IMR-90 (cell line): ENCODE measurements around the gene PJA2. TPM values are rescaled to one million over a fixed set of nuclear protein-coding genes. Genes with fewer than 3 reads are reported as not detected.

Source experiments
- ATAC-seq: fragments of 200-7000 bp; cut with Tn5 transposase; 2 replicates; pipeline ENCODE4 v1.9.1; 2020; ENCODE audit warnings: low read depth, mild to moderate bottlenecking, moderate library complexity
- BruUV-seq: library from RNA; stranded (reverse); fragments of 400-500 nt; replicated peaks from 2 replicates; lab custom pipeline; 2021; lab: Mats Ljungman, UMichigan
- CTCF ChIA-PET: fragments of 300-600 bp; formaldehyde crosslinking; extraction: SDS; loops from one replicate; lab custom pipeline; 2021; ENCODE audit warnings: antibody characterized with exemption; lab: Yijun Ruan, JAX
- POLR2A ChIA-PET: fragments of 300-600 bp; sonication (Branson Sonifier 250); formaldehyde crosslinking; loops from one replicate; lab custom pipeline; 2022; ENCODE audit warnings: antibody characterized with exemption; ENCODE audit not compliant: unreplicated experiment; lab: Charles Lee
- DNase-seq: peaks from one replicate; pipeline ENCODE4 v3.0.0; 2013
- H2AFZ ChIP-seq: replicated peaks from 2 replicates; pipeline ENCODE3; 2013; ENCODE audit warnings: low read length, mild to moderate bottlenecking; ENCODE audit not compliant: poor library complexity
- H2AK5ac ChIP-seq: 2 replicates; pipeline ENCODE4 v1.6.1; 2013; ENCODE audit warnings: low read depth, low read length, inconsistent platforms
- H2AK9ac ChIP-seq: replicated peaks from 2 replicates; pipeline ENCODE3; 2013; ENCODE audit warnings: mild to moderate bottlenecking, low read depth, low read length, moderate library complexity; ENCODE audit not compliant: poor library complexity
- H2BK120ac ChIP-seq: 2 replicates; pipeline ENCODE4 v1.6.1; 2013; ENCODE audit warnings: low read depth, low read length, inconsistent platforms
- H2BK15ac ChIP-seq: 3 replicates; pipeline ENCODE4 v1.6.1; 2013; ENCODE audit warnings: low read depth, low read length, inconsistent platforms
- H2BK20ac ChIP-seq: 2 replicates; pipeline ENCODE4 v1.6.1; 2013; ENCODE audit warnings: low read depth, mild to moderate bottlenecking, inconsistent platforms, low read length, moderate library complexity
- H2BK5ac ChIP-seq: 2 replicates; pipeline ENCODE4 v1.6.1; 2013; ENCODE audit warnings: mild to moderate bottlenecking, low read depth, low read length, inconsistent platforms; ENCODE audit not compliant: poor library complexity, severe bottlenecking
- H3K14ac ChIP-seq: replicated peaks from 2 replicates; pipeline ENCODE4 v1.6.1; 2013; ENCODE audit warnings: low read depth, low read length, inconsistent platforms
- H3K18ac ChIP-seq: 2 replicates; pipeline ENCODE4 v1.6.1; 2013; ENCODE audit warnings: low read depth, low read length, control low read depth
- H3K23ac ChIP-seq: 2 replicates; pipeline ENCODE4 v1.6.1; 2013; ENCODE audit warnings: low read depth, low read length, inconsistent platforms
- H3K27ac ChIP-seq: 2 replicates; pipeline ENCODE4 v1.5.1; 2013; ENCODE audit warnings: mild to moderate bottlenecking, control low read depth, low read length; ENCODE audit not compliant: insufficient read depth
- H3K27me3 ChIP-seq: 2 replicates; pipeline ENCODE4 v1.6.1; 2013; ENCODE audit warnings: low read length; ENCODE audit not compliant: control insufficient read depth, insufficient read depth
- H3K36me3 ChIP-seq: 2 replicates; pipeline ENCODE4 v1.6.1; 2013; ENCODE audit warnings: low read length, mixed read lengths; ENCODE audit not compliant: control insufficient read depth, insufficient read depth
- H3K4ac ChIP-seq: 2 replicates; pipeline ENCODE4 v1.6.1; 2013; ENCODE audit warnings: low read depth, low read length, inconsistent platforms
- H3K4me1 ChIP-seq: 2 replicates; pipeline ENCODE4 v1.6.1; 2013; ENCODE audit warnings: low read length, mixed read lengths; ENCODE audit not compliant: control insufficient read depth, insufficient read depth
- H3K4me2 ChIP-seq: 2 replicates; pipeline ENCODE4 v1.6.1; 2013; ENCODE audit warnings: low read depth, mild to moderate bottlenecking, control low read depth, low read length, moderate library complexity
- H3K4me3 ChIP-seq: 2 replicates; pipeline ENCODE4 v1.5.1; 2013; ENCODE audit warnings: low read depth, mild to moderate bottlenecking, control low read depth, low read length, moderate library complexity; ENCODE audit not compliant: insufficient read depth
- H3K56ac ChIP-seq: 2 replicates; pipeline ENCODE4 v1.6.1; 2013; ENCODE audit warnings: low read length, inconsistent platforms; ENCODE audit not compliant: insufficient read depth; ENCODE audit errors: extremely low read depth
- H3K79me1 ChIP-seq, 2 experiments: 2 replicates each; pipeline ENCODE4 v1.6.1; 2013; ENCODE audit warnings: low read length in 2 of 2, inconsistent platforms in 1 of 2, low read depth in 1 of 2
- H3K9ac ChIP-seq: 2 replicates; pipeline ENCODE4 v1.6.1; 2013; ENCODE audit warnings: low read depth, low read length, control low read depth
- H3K9me1 ChIP-seq: 2 replicates; pipeline ENCODE4 v1.6.1; 2013; ENCODE audit warnings: low read length, inconsistent platforms; ENCODE audit not compliant: insufficient read depth
- H3K9me3 ChIP-seq: 2 replicates; pipeline ENCODE4 v1.6.1; 2013; ENCODE audit warnings: low read length; ENCODE audit not compliant: control insufficient read depth, insufficient read depth
- H4K20me1 ChIP-seq: 2 replicates; pipeline ENCODE4 v1.6.1; 2013; ENCODE audit warnings: low read length, inconsistent platforms; ENCODE audit not compliant: insufficient read depth
- H4K5ac ChIP-seq: 2 replicates; pipeline ENCODE4 v1.6.1; 2013; ENCODE audit warnings: mild to moderate bottlenecking, low read depth, low read length, control low read depth
- H4K8ac ChIP-seq, 2 experiments: 2 replicates each; pipeline ENCODE4 v1.6.1; 2013; ENCODE audit warnings: low read depth in 2 of 2, low read length in 2 of 2, control low read depth in 1 of 2, inconsistent platforms in 1 of 2
- H4K91ac ChIP-seq: 2 replicates; pipeline ENCODE4 v1.6.1; 2013; ENCODE audit warnings: low read depth, low read length, inconsistent platforms; ENCODE audit not compliant: insufficient read depth
- BHLHE40 ChIP-seq: fragments of 150-350 bp; IDR thresholded peaks from 2 replicates; pipeline ENCODE4 v1.6.1; 2016; ENCODE audit warnings: mild to moderate bottlenecking, low read depth, low read length
- CEBPB ChIP-seq: IDR thresholded peaks from 2 replicates; pipeline ENCODE4 v1.6.1; 2012; ENCODE audit warnings: low read depth, low read length, improper control_type of control experiment
- CHD1 ChIP-seq: IDR thresholded peaks from 2 replicates; pipeline ENCODE4 v1.6.1; 2012; ENCODE audit warnings: low read depth, low read length, improper control_type of control experiment
- FOS ChIP-seq: fragments of 150-350 bp; IDR thresholded peaks from 2 replicates; pipeline ENCODE4 v1.6.1; 2016; ENCODE audit warnings: low read depth, low read length
- MAFK ChIP-seq: IDR thresholded peaks from 2 replicates; pipeline ENCODE4 v1.6.1; 2012; ENCODE audit warnings: low read depth, low read length, improper control_type of control experiment
- MAZ ChIP-seq: IDR thresholded peaks from 2 replicates; pipeline ENCODE4 v1.6.1; 2012; ENCODE audit warnings: low read depth, mild to moderate bottlenecking, low read length, improper control_type of control experiment, moderate library complexity, borderline replicate concordance
- MXI1 ChIP-seq: IDR thresholded peaks from 2 replicates; pipeline ENCODE4 v1.6.1; 2012; ENCODE audit warnings: low read depth, mild to moderate bottlenecking, low read length, moderate library complexity, borderline replicate concordance
- NFE2L2 ChIP-seq: fragments of 150-350 bp; IDR thresholded peaks from 2 replicates; pipeline ENCODE4 v1.6.1; 2016; ENCODE audit warnings: low read depth, mild to moderate bottlenecking, low read length
- POLR2A ChIP-seq: IDR thresholded peaks from 2 replicates; pipeline ENCODE4 v1.6.1; 2012; ENCODE audit warnings: mild to moderate bottlenecking, low read depth, low read length
- RAD21 ChIP-seq: IDR thresholded peaks from 2 replicates; pipeline ENCODE4 v1.6.1; 2012; ENCODE audit warnings: low read length, improper control_type of control experiment
- RFX5 ChIP-seq: IDR thresholded peaks from 2 replicates; pipeline ENCODE4 v1.8.0; 2012; ENCODE audit warnings: low read depth, mild to moderate bottlenecking, low read length, moderate library complexity
- SMC3 ChIP-seq: fragments of 150-350 bp; IDR thresholded peaks from 2 replicates; pipeline ENCODE4 v1.6.1; 2016; ENCODE audit warnings: low read depth, mild to moderate bottlenecking, antibody characterized with exemption, low read length, moderate library complexity
- WGBS, 2 experiments: methylation state at CpG; one replicate each; pipeline versions ENCODE4 v1.1.5 to v1.1.7; 2013; ENCODE audit warnings: missing lambda C conversion rate in 2 of 2; ENCODE audit not compliant: insufficient read length in 1 of 2; ENCODE audit errors: extremely low coverage in 2 of 2; 5-methylcytosine and 5-hydroxymethylcytosine counted together
- dilution Hi-C: fragments of 300-500 bp; cut with HindIII; formaldehyde crosslinking; loops from one replicate; pipeline ENCODE4 v1.14.3; 2018; ENCODE audit warnings: low sequenced_read_pairs; ENCODE audit not compliant: unreplicated experiment
- in situ Hi-C: fragments of 300-500 bp; cut with MboI; formaldehyde crosslinking; loops from 3 replicates; pipeline ENCODE4 v1.14.3; 2019; ENCODE audit warnings: low sequenced_read_pairs, inconsistent platforms, mixed read lengths
- intact Hi-C: fragments of 100-400 bp; cut with micrococcal nuclease; formaldehyde crosslinking; loops from 2 replicates; pipeline ENCODE4 v1.10.0; 2022
- polyA plus RNA-seq, 3 experiments: library from polyadenylated mRNA; depleted of rRNA; stranded (reverse); fragments of >200 nt; gene quantifications; 2 replicates each; pipeline ENCODE4 v1.2.3, GENCODE V29; 2012; ENCODE audit warnings: low replicate concordance in 1 of 3
- total RNA-seq: library from RNA; depleted of rRNA; stranded (reverse); fragments of >200 nt; gene quantifications from 2 replicates; pipeline ENCODE4 v1.2.3, GENCODE V29; 2012
- TF ChIP-seq, protein P1 (sequence below): fragments of 150-350 bp; IDR thresholded peaks from 2 replicates; pipeline ENCODE4 v1.6.1; 2016; ENCODE audit warnings: low read depth, mild to moderate bottlenecking, low read length, moderate library complexity, borderline replicate concordance
- TF ChIP-seq, protein P2 (sequence below): fragments of 150-350 bp; IDR thresholded peaks from 2 replicates; pipeline ENCODE4 v1.6.1; 2017; ENCODE audit warnings: mild to moderate bottlenecking, antibody characterized with exemption, low read length, low read depth

Gene PJA2
- total and polyA plus RNA-seq, 2 of the 4 experiments (the other 2 are of a cell fraction): 42.3 to 70.6 TPM

DNA sequence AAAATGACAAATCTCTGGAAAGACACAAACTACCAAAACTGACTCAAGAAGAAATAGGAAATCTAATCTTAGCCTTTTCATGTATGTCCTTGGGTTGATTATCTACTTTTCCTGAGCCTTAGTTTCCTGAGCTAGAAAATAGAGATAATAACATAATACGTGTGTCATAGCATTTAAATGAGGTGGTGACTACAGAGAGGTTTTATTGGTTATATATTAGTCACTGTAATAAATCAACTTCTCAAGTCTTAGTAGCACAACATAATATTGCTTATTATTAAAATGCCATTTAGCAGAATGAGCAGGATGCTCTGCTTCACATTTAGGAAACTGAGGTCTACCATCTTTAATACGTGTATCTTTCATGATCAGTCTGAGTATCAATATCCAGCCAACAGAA, 7.1 kb upstream of the PJA2 start:
- Histone ChIP-seq H2AK5ac (no peak overlapping the region), H4K8ac (no peak overlapping the region), H3K4me3 (no peak overlapping the region), H3K23ac (no peak overlapping the region), H4K20me1 (no peaks in the 10 kb centered on the region), H3K4me1 (peaks cover 3% of the 10 kb centered on the region; the same call in 1 of the 2 replicates), H3K9me3 (peaks cover 4% of the 10 kb centered on the region), H3K9me1 (no peaks in the 10 kb centered on the region), H4K5ac (no peak overlapping the region), H2BK15ac (no peak overlapping the region), H3K79me1 (no peaks in the 10 kb centered on the region), H3K36me3 (no peaks in the 10 kb centered on the region), H3K9ac (no peak overlapping the region), H3K4ac (no peak overlapping the region), H3K14ac (no peak overlapping the region), H2BK5ac (no peak overlapping the region), H3K27ac (no peak overlapping the region), H4K91ac (no peak overlapping the region), H2BK120ac (no peak overlapping the region), H3K56ac (no peak overlapping the region), H3K18ac (no peak overlapping the region), H3K27me3 (no peaks in the 10 kb centered on the region; the same call in 1 of the 2 replicates), H2BK20ac (no peak overlapping the region), H3K4me2 (no peak overlapping the region), H2AK9ac (no peak overlapping the region), H2AFZ (no peak overlapping the region)
- no CpG with 5 or more reads among the region's 2 CpGs for WGBS, 2 experiments
- no TSS peak for BruUV-seq
- dilution Hi-C loops: no loop called here
- no peak for DNase-seq
- ATAC-seq: no peak
- TF ChIP-seq, protein P1, sequence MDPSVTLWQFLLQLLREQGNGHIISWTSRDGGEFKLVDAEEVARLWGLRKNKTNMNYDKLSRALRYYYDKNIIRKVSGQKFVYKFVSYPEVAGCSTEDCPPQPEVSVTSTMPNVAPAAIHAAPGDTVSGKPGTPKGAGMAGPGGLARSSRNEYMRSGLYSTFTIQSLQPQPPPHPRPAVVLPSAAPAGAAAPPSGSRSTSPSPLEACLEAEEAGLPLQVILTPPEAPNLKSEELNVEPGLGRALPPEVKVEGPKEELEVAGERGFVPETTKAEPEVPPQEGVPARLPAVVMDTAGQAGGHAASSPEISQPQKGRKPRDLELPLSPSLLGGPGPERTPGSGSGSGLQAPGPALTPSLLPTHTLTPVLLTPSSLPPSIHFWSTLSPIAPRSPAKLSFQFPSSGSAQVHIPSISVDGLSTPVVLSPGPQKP: no peak
- TF ChIP-seq RFX5 (no peak), RAD21 (no peak), MXI1 (no peak), CHD1 (no peak), BHLHE40 (no peak), MAFK (no peak), POLR2A (no peak), MAZ (no peak), NFE2L2 (no peak), SMC3 (no peak), FOS (no peak), CEBPB (no peak)
- TF ChIP-seq, protein P2, sequence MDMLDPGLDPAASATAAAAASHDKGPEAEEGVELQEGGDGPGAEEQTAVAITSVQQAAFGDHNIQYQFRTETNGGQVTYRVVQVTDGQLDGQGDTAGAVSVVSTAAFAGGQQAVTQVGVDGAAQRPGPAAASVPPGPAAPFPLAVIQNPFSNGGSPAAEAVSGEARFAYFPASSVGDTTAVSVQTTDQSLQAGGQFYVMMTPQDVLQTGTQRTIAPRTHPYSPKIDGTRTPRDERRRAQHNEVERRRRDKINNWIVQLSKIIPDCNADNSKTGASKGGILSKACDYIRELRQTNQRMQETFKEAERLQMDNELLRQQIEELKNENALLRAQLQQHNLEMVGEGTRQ: no peak
- in situ Hi-C loops: no loop called here
- CTCF ChIA-PET: no interaction called here
- intact Hi-C loops: no loop called here
- POLR2A ChIA-PET: no interaction called here
